GM12874 (cell line): ENCODE results near the gene UNC13B.

Source experiments
- TF ChIP-seq, protein P1 (sequence below): IDR thresholded peaks from 2 replicates; pipeline ENCODE4 v1.5.1; 2011; ENCODE audit warnings: low read depth, mild to moderate bottlenecking, control low read depth, low read length, moderate library complexity; ENCODE audit not compliant: insufficient read depth

Gene UNC13B

DNA sequence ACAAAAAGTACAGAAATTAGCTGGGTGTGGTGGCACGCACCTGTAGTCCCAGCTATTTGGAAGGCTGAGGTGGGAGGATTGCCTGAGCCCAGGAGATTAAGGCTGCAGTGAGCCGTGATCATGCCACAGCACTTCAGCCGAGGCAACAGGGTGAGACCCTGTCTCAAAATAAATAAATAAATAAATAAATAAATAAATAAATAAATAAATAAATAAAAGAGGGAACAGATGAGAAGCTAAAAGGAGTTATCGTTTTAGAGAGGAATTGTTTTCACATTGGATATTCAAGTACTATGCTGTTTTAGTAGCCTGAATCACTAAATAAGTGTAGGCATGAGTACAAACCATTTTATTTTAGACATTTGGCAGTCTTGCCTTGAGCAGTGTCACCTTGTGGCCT lies 151.7 kb downstream of the UNC13B start:
- TF ChIP-seq, protein P1, sequence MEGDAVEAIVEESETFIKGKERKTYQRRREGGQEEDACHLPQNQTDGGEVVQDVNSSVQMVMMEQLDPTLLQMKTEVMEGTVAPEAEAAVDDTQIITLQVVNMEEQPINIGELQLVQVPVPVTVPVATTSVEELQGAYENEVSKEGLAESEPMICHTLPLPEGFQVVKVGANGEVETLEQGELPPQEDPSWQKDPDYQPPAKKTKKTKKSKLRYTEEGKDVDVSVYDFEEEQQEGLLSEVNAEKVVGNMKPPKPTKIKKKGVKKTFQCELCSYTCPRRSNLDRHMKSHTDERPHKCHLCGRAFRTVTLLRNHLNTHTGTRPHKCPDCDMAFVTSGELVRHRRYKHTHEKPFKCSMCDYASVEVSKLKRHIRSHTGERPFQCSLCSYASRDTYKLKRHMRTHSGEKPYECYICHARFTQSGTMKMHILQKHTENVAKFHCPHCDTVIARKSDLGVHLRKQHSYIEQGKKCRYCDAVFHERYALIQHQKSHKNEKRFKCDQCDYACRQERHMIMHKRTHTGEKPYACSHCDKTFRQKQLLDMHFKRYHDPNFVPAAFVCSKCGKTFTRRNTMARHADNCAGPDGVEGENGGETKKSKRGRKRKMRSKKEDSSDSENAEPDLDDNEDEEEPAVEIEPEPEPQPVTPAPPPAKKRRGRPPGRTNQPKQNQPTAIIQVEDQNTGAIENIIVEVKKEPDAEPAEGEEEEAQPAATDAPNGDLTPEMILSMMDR: no peak

DNA sequence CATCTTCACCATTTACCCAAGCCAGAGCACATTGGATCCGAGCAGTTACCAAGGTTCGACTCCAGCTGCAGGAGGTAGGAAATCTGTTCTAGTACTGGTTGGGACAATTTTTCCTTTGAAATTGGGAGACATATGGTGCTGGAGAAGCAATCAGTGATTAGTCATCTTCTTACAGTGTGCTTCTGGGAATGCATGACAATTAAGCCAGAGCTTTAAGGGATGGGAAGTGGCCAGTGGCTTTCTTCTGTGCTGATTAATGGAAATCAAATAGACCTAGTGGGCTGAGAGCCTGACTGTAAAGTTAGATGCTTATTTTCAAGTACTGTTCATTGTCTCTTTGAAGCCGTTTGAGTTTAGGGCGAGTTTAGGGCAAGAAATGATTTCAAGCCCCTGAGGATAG lies 152.1 kb downstream of the UNC13B start:
- TF ChIP-seq, protein P1: no peak

DNA sequence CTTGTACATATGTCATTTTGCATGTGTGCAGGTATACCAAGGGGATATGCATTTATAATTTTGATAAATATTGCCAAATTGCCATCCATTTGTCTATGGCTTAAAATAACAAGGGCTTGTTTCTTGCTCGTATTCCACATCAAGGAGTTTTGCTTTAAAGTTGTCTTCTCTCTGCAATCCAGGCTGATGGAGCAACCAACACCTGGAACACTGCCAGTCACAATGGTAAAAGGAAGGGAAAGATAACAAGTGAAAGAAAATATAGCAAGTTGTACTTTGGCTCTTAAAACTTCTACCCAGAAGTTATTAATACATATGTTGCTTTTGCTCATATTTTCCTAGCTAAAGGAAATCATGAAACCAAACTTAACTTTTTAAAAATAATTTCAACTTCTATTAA lies 156.9 kb downstream of the UNC13B start:
- TF ChIP-seq, protein P1: no peak

DNA sequence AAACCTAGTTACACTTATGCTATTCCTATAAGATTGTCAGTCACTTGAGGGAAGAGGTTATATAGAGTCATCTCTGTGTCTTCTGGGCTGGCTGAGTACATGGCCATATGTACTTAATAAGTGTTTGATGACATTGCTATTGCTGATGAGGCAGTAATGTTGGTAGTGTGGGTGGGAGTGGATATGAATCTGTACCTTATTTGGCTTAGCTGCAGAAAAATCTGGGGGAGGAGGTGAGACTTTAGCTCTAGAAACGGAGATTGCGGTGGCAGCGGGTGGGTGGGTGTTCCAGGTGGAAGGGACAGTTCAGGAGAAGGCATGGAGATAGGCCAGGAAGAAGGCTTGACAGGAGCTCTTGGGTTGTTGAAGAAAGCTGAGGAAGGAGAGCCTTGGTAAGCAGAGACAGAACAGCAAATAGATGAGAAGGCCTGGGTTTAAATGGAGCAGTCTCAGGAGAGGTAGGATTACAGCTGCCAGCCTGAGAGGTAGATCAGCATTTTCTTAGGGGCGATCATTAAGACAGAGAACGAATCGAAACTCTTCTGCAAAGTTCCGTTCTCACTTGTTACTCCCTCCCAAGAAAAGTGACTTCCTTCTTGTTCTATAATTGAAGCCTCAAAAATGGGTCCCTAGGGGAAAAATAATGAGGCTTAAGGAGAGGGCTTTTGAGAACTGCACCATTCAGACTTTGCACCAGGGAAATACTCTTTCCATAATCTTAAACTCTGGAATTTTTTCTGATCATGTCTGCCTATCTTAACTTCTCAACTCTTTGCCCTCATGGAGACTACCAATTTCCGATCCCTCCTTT lies 160.5 kb downstream of the UNC13B start:
- TF ChIP-seq, protein P1: no peak

- TF ChIP-seq, protein P1: no peak
Observed at GRCh38 chr9:35324966-35325365, 163.2 kb downstream of the UNC13B start.

GRCh38 chr9:35333551-35333950 lies 171.7 kb downstream of the UNC13B start:
- TF ChIP-seq, protein P1: no peak

DNA sequence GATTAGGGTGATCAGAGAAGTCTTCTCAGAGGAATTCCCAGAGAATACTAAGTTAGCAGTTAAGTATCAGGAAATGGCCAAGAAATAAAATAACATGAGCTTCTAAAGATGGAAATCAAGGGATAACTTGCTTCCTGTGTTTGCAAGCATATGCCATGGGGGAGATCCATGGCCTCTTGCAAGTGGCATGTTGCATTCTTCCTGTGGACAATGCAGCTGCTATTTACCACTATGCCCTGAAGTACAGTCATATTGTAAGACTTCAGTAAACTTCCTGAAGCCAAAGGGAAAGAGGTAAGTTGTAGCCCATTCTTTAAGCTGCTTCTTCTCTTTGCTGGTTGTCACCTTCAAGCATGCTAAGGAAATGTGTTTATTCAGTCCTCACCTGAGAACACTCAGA lies 173.4 kb downstream of the UNC13B start:
- TF ChIP-seq, protein P1: no peak
